ENCODE measurements around the gene SLC35D1. TPM values are rescaled to one million over a fixed set of nuclear protein-coding genes. Genes with fewer than 3 reads are reported as not detected.

The SLC35D1 gene
- total and polyA plus RNA-seq, 2 experiments from 2014 or later = 14.3 to 40.2 TPM

GRCh38 chr1:67097305-67097704 is 43.4 kb upstream of the SLC35D1 start:
- TF ChIP-seq EZH2phosphoT487 (IDR thresholded peaks at IDR 0.05; ENCODE audit: low read depth, severe bottlenecking, unreplicated experiment) (no peak), CTCF (IDR thresholded peaks at IDR 0.05; ENCODE audit: poor library complexity) (no peak), EZH2 (IDR thresholded peaks at IDR 0.05; ENCODE audit: borderline replicate concordance) (no peak)
- Histone ChIP-seq H3K9me2 (replicated peaks; ENCODE audit: insufficient read depth) (no peaks in the 10 kb centered on the region), H3K4me2 (no peak overlapping the region), H3K79me2 (no peaks in the 10 kb centered on the region), H3K27me3 (no peaks in the 10 kb centered on the region), H4K20me1 (ENCODE audit: insufficient read depth, poor library complexity, severe bottlenecking) (no peaks in the 10 kb centered on the region), H3K4me3 (no peak overlapping the region), H2AFZ (no peak overlapping the region), H3K4me1 (ENCODE audit: insufficient read depth) (no peaks in the 10 kb centered on the region), H3K27ac (no peak overlapping the region), H3K36me3 (replicated peaks; ENCODE audit: insufficient read depth, low read depth) (no peaks in the 10 kb centered on the region), H3K9me3 (ENCODE audit: low read depth) (no peaks in the 10 kb centered on the region)
- DNase-seq (ENCODE audit: low spot score) = no peak

GRCh38 chr1:67094191-67094590 is 40.2 kb upstream of the SLC35D1 start:
- TF ChIP-seq CTCF (IDR thresholded peaks at IDR 0.05; ENCODE audit: poor library complexity) = no peak
- no peak for TF ChIP-seq EZH2 (IDR thresholded peaks at IDR 0.05; ENCODE audit: borderline replicate concordance)
- no peak for TF ChIP-seq EZH2phosphoT487 (IDR thresholded peaks at IDR 0.05; ENCODE audit: low read depth, severe bottlenecking, unreplicated experiment)
- 92% methylated on average over 2 of the region's 2 CpGs for WGBS (ENCODE audit: low lambda C conversion rate, missing lambda C conversion rate)
- H3K9me2 ChIP-seq (replicated peaks; ENCODE audit: insufficient read depth) = no peaks in the 10 kb centered on the region
- H3K36me3 ChIP-seq (replicated peaks; ENCODE audit: insufficient read depth, low read depth) = no peaks in the 10 kb centered on the region
- H3K4me2 ChIP-seq = no peak overlapping the region
- H2AFZ ChIP-seq = no peak overlapping the region
- H4K20me1 ChIP-seq (ENCODE audit: insufficient read depth, poor library complexity, severe bottlenecking) = no peaks in the 10 kb centered on the region
- H3K27me3 ChIP-seq = no peaks in the 10 kb centered on the region
- H3K79me2 ChIP-seq = no peaks in the 10 kb centered on the region
- H3K4me3 ChIP-seq = no peak overlapping the region
- H3K4me1 ChIP-seq (ENCODE audit: insufficient read depth) = no peaks in the 10 kb centered on the region
- DNase-seq (ENCODE audit: low spot score) = no peak
- no peaks in the 10 kb centered on the region for H3K9me3 ChIP-seq (ENCODE audit: low read depth)
- H3K27ac ChIP-seq = no peak overlapping the region

GRCh38 chr1:67089685-67090208 is 35.8 kb upstream of the SLC35D1 start:
- WGBS (ENCODE audit: low lambda C conversion rate, missing lambda C conversion rate) = 96% methylated on average over 1 of the region's 1 CpG
- Histone ChIP-seq H3K9me2 (replicated peaks; ENCODE audit: insufficient read depth) (no peaks in the 10 kb centered on the region), H3K27ac (no peak overlapping the region), H3K4me3 (no peak overlapping the region), H3K27me3 (no peaks in the 10 kb centered on the region), H3K36me3 (replicated peaks; ENCODE audit: insufficient read depth, low read depth) (no peaks in the 10 kb centered on the region), H4K20me1 (ENCODE audit: insufficient read depth, poor library complexity, severe bottlenecking) (no peaks in the 10 kb centered on the region), H2AFZ (no peak overlapping the region), H3K79me2 (no peaks in the 10 kb centered on the region), H3K4me1 (ENCODE audit: insufficient read depth) (no peaks in the 10 kb centered on the region), H3K4me2 (no peak overlapping the region), H3K9me3 (ENCODE audit: low read depth) (no peaks in the 10 kb centered on the region)
- TF ChIP-seq EZH2 (IDR thresholded peaks at IDR 0.05; ENCODE audit: borderline replicate concordance) (no peak), CTCF (IDR thresholded peaks at IDR 0.05; ENCODE audit: poor library complexity) (no peak), EZH2phosphoT487 (IDR thresholded peaks at IDR 0.05; ENCODE audit: low read depth, severe bottlenecking, unreplicated experiment) (no peak)
- no peak for DNase-seq (ENCODE audit: low spot score)

- no peaks in the 10 kb centered on the region for H3K9me3 ChIP-seq (ENCODE audit: low read depth)
- H4K20me1 ChIP-seq (ENCODE audit: insufficient read depth, poor library complexity, severe bottlenecking) = no peaks in the 10 kb centered on the region
- no peak overlapping the region for H3K4me3 ChIP-seq
- DNase-seq (ENCODE audit: low spot score) = no peak
- 95% methylated on average over 1 of the region's 1 CpG for WGBS (ENCODE audit: low lambda C conversion rate, missing lambda C conversion rate)
- H2AFZ ChIP-seq = no peak overlapping the region
- TF ChIP-seq CTCF (IDR thresholded peaks at IDR 0.05; ENCODE audit: poor library complexity) (no peak), EZH2 (IDR thresholded peaks at IDR 0.05; ENCODE audit: borderline replicate concordance) (no peak), EZH2phosphoT487 (IDR thresholded peaks at IDR 0.05; ENCODE audit: low read depth, severe bottlenecking, unreplicated experiment) (no peak)
- H3K79me2 ChIP-seq = no peaks in the 10 kb centered on the region
- no peak overlapping the region for H3K27ac ChIP-seq
- H3K27me3 ChIP-seq = no peaks in the 10 kb centered on the region
- no peaks in the 10 kb centered on the region for H3K4me1 ChIP-seq (ENCODE audit: insufficient read depth)
- no peaks in the 10 kb centered on the region for H3K9me2 ChIP-seq (replicated peaks; ENCODE audit: insufficient read depth)
- no peaks in the 10 kb centered on the region for H3K36me3 ChIP-seq (replicated peaks; ENCODE audit: insufficient read depth, low read depth)
- no peak overlapping the region for H3K4me2 ChIP-seq
Observed at GRCh38 chr1:67088440-67088839, 34.5 kb upstream of the SLC35D1 start.

All from hepatocyte (in vitro differentiated cells).